IgD-negative memory B cell (primary cell): ENCODE results near the gene ESR2. TPM values are rescaled to one million over a fixed set of nuclear protein-coding genes. Genes with fewer than 3 reads are reported as not detected.

Experiments
- H3K27ac Mint-ChIP-seq, 3 donors: one replicate each; pipeline ENCODE4 v1.8.0; 2020 to 2022; ENCODE audit warnings: mild to moderate bottlenecking in 3 of 3, mixed read lengths in 3 of 3, moderate library complexity in 1 of 3
- H3K27me3 Mint-ChIP-seq: one replicate; pipeline ENCODE4 v1.8.0; 2021; ENCODE audit warnings: mixed read lengths
- H3K36me3 Mint-ChIP-seq: one replicate; pipeline ENCODE4 v1.8.0; 2020; ENCODE audit warnings: mild to moderate bottlenecking, mixed read lengths
- H3K4me1 Mint-ChIP-seq, 3 donors: one replicate each; pipeline ENCODE4 v1.8.0; 2020 to 2022; ENCODE audit warnings: mixed read lengths in 3 of 3, mild to moderate bottlenecking in 1 of 3
- H3K4me3 Mint-ChIP-seq, 4 donors: one replicate each; pipeline ENCODE4 v1.8.0; 2020 to 2022; ENCODE audit warnings: mild to moderate bottlenecking in 4 of 4, mixed read lengths in 4 of 4, moderate library complexity in 3 of 4
- H3K9me3 Mint-ChIP-seq, 3 donors: one replicate each; pipeline ENCODE4 v1.8.0; 2020 to 2021; ENCODE audit warnings: mixed read lengths in 3 of 3, mild to moderate bottlenecking in 1 of 3
- polyA plus RNA-seq: library from polyadenylated mRNA; unstranded; fragments of 300-500 nt; fragmentation: Illumina TruSeq; gene quantifications from one replicate; pipeline ENCODE4 v1.2.3, GENCODE V29; 2021

ESR2 gene
- polyA plus RNA-seq, 1 donor from 2014 or later: 1.3 TPM

DNA sequence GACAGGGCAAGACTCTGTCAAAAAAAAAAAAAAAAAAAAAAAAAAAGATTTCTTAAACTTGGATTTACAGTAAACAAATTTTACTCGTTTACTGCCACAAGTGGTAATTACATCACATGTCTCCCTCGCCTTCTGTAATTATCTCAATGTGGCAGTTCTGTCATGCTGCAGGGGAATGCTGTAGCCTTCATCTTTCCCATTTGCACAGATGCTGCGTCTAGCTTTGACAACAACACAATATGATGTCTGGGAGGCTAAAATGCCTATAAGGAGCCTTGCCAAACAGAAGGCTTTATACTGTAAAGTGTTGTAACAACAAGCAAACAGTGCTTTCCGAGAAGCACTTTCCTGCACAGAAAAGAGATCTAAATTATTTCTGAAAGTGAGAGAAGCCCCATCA is 48.7 kb downstream of the ESR2 start:
- Mint-ChIP-seq H3K4me3 (no peak overlapping the region), H3K27ac (no peak overlapping the region), H3K36me3 (no peaks in the 10 kb centered on the region), H3K27me3 (no peaks in the 10 kb centered on the region), H3K4me1 (peaks cover 0 to 6% (median 0%) of the 10 kb centered on the region in 3 donors), H3K9me3 (no peaks in the 10 kb centered on the region)

GRCh38 chr14:64244279-64244678 is 49.9 kb downstream of the ESR2 start:
- Mint-ChIP-seq H3K9me3 (no peaks in the 10 kb centered on the region), H3K4me3 (no peak overlapping the region), H3K4me1 (peaks cover 0 to 6% (median 1%) of the 10 kb centered on the region in 3 donors), H3K27me3 (no peaks in the 10 kb centered on the region), H3K27ac (no peak overlapping the region), H3K36me3 (no peaks in the 10 kb centered on the region)

- no peaks in the 10 kb centered on the region for H3K9me3 Mint-ChIP-seq
- peak overlapping the region in 1 of 3 donors; percentile 39 for H3K27ac Mint-ChIP-seq
- peaks cover 33 to 35% (median 34%) of the 10 kb centered on the region in 3 donors for H3K4me1 Mint-ChIP-seq
- no peaks in the 10 kb centered on the region for H3K36me3 Mint-ChIP-seq
- peaks cover 2% of the 10 kb centered on the region for H3K27me3 Mint-ChIP-seq
- H3K4me3 Mint-ChIP-seq: no peak overlapping the region
These were observed 55.5 kb downstream of the ESR2 start for GRCh38 chr14:64238631-64239030.

- Mint-ChIP-seq H3K36me3 (no peaks in the 10 kb centered on the region), H3K27me3 (peaks cover 2% of the 10 kb centered on the region), H3K4me3 (no peak overlapping the region), H3K4me1 (peaks cover 37 to 40% (median 38%) of the 10 kb centered on the region in 3 donors), H3K9me3 (no peaks in the 10 kb centered on the region), H3K27ac (peak overlapping the region in 1 of 3 donors; percentile 39)
These were observed 56.1 kb downstream of the ESR2 start for GRCh38 chr14:64238049-64238448.

DNA sequence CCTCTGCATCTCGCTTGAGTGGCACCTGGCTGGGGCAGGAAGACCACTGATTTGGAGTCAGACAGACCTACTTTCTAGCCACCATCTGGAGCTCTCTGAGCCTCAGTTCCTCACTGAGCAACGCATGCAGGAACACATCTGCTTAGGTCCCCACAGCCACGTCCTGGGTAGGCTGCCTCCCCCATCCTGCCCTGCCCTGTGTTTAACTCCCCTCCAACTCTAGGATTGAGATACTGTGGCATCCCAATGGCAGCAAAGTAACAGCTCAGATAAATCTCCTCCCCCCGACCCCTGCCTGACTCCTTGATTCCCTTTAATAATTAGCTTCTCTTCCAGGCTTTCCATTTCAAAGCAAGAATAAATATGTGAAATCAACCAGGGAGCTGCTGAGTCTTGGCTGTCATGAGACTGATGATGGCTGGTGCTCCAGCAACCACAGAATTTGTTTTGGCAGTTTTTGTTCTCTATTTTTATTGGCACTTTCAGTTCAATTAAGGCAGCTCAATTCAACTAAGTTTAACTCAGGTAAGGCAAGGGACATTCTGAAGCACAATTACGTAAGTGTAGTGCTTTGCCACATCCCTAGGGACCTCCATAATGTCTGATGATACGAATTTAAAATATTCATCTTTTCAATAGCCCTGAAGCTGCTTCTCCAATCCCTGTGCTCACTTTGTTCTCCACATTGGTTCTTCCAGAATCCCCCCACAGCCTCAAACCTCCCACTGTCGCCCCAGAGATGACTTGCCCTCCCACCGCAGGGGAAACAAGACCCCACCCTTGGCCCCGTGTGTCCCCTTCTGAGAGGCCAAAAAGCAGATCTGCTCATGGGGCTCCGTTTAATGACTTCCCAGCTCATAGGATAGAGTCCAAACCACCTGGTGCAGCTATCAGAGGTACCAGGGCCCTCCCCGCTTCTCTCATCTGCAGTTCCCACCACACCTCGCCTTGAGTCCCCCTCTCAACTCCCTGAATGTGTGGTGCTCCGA is 58.2 kb downstream of the ESR2 start:
- peaks cover 5% of the 10 kb centered on the region for H3K36me3 Mint-ChIP-seq
- H3K4me1 Mint-ChIP-seq: peaks cover 38 to 49% (median 46%) of the 10 kb centered on the region in 3 donors
- H3K27me3 Mint-ChIP-seq: peaks cover 2% of the 10 kb centered on the region
- H3K4me3 Mint-ChIP-seq: peak overlapping the region; percentile 66 to 89 (median 88)
- H3K27ac Mint-ChIP-seq: peak overlapping the region; percentile 98 to 99 (median 99)
- no peaks in the 10 kb centered on the region for H3K9me3 Mint-ChIP-seq

DNA sequence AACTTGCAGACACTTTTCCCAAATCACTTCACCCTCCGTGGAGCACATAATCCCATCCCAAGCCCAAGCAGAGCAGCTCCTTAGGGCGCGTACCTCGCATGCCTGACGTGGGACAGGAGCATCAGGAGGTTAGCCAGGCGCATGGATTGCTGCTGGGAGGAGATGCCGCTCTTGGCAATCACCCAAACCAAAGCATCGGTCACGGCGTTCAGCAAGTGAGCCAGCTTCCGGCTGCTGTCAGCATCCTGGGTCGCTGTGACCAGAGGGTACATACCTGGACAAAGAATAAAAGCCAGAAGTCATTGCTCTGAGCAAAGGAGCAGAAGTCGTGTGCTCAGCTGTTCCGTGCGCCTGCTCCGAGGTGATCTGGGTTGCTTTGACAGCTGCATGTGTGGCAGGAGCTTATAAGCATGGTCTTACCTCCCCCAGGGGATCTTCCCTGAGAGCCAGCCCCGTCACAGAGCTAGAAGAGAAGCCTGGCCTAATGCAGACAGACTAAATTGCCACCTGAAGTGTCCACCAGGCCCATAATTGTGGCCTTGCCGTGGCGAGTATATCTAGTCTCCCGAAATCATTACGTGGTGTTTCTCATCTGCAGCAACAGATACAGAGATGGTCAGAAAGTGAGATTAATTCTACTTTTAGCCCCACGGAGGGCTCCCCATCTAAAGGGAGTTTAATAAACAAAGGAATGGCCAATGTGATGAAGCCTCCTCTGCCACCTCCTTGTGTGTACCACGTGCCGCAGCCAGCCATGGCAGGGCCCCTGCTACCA is 59.1 kb downstream of the ESR2 start:
- Mint-ChIP-seq H3K9me3 (no peaks in the 10 kb centered on the region), H3K36me3 (peaks cover 5% of the 10 kb centered on the region), H3K27me3 (peaks cover 2% of the 10 kb centered on the region), H3K27ac (peak overlapping the region; percentile 98 to 99 (median 99)), H3K4me1 (peaks cover 38 to 49% (median 46%) of the 10 kb centered on the region in 3 donors), H3K4me3 (peak overlapping the region; percentile 67 to 89 (median 88))

DNA sequence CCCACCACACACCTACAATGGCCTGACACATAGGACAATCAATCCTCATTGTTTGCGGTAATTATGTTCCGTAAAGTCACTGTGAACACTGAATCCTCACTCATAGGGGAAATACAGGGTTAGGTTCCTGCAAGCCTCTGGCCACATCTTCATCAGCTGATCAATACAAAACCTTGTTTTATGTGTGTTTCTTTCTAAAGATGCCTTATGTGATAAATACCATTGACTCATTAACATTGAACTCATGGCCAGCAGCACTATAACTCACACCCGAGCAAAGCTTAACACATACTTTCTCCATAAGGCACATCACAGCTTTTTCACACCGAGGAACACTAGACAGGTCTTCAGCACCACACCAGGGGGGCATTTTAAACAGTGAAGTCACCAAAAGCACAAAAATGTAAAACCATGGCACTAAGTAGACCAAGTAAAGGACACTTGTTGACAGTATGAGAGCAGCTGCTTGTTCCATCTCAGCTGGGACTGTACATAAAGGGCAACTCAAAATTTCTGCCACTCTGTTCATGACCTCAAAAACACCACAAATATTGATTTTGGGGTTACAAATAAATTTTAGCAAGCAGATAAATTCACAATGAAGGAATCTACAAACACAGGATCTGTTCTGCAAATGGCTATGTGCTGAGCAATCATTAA is 60.5 kb downstream of the ESR2 start:
- Mint-ChIP-seq H3K9me3 (no peaks in the 10 kb centered on the region), H3K36me3 (peaks cover 5% of the 10 kb centered on the region), H3K4me3 (peak overlapping the region in 2 of 4 donors; percentile 22 to 87), H3K27ac (peak overlapping the region; percentile 98 to 99 (median 99)), H3K27me3 (peaks cover 2% of the 10 kb centered on the region), H3K4me1 (peaks cover 38 to 48% (median 45%) of the 10 kb centered on the region in 3 donors)

GRCh38 chr14:64232944-64233343 is 61.2 kb downstream of the ESR2 start:
- Mint-ChIP-seq H3K4me1 (peaks cover 38 to 48% (median 44%) of the 10 kb centered on the region in 3 donors), H3K27ac (peak overlapping the region in 2 of 3 donors; percentile 98 to 99), H3K9me3 (no peaks in the 10 kb centered on the region), H3K36me3 (peaks cover 5% of the 10 kb centered on the region), H3K27me3 (peaks cover 2% of the 10 kb centered on the region), H3K4me3 (no peak overlapping the region)

GRCh38 chr14:64232095-64232838 is 61.9 kb downstream of the ESR2 start:
- H3K36me3 Mint-ChIP-seq: peaks cover 5% of the 10 kb centered on the region
- H3K4me1 Mint-ChIP-seq: peaks cover 35 to 46% (median 42%) of the 10 kb centered on the region in 3 donors
- no peaks in the 10 kb centered on the region for H3K9me3 Mint-ChIP-seq
- peaks cover under 1% of the 10 kb centered on the region for H3K27me3 Mint-ChIP-seq
- peak overlapping the region in 2 of 3 donors; percentile 1 to 98 for H3K27ac Mint-ChIP-seq
- peak overlapping the region in 2 of 4 donors; percentile 17 to 18 for H3K4me3 Mint-ChIP-seq

DNA sequence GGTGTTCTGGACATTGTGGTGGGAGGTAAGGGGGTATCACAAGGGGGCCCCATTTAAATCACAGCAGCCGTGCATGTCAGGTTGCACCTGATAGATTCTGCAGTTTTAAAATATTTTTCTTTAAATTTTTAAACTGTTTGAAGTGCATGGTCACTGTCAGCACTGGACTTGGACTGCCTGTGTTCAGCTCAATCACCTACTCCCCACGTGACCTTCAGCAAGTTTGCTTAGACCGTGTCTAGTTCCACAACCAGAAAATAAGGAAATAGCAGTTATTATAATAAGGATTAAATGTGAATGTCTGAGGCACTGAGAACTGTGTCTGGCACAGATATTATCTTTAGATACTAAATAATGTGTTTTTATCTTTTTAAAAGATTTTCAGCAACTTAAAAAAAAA is 64.7 kb downstream of the ESR2 start:
- Mint-ChIP-seq H3K4me1 (peaks cover 14 to 24% (median 20%) of the 10 kb centered on the region in 3 donors), H3K9me3 (no peaks in the 10 kb centered on the region), H3K27me3 (no peaks in the 10 kb centered on the region), H3K27ac (no peak overlapping the region), H3K4me3 (no peak overlapping the region), H3K36me3 (peaks cover 9% of the 10 kb centered on the region)

GRCh38 chr14:64227856-64228255 is 66.3 kb downstream of the ESR2 start:
- peaks cover 14% of the 10 kb centered on the region for H3K36me3 Mint-ChIP-seq
- H3K9me3 Mint-ChIP-seq: no peaks in the 10 kb centered on the region
- H3K27me3 Mint-ChIP-seq: no peaks in the 10 kb centered on the region
- H3K4me1 Mint-ChIP-seq: peaks cover 5 to 13% (median 6%) of the 10 kb centered on the region in 3 donors
- H3K4me3 Mint-ChIP-seq: no peak overlapping the region
- peak overlapping the region in 1 of 3 donors; percentile 71 for H3K27ac Mint-ChIP-seq

DNA sequence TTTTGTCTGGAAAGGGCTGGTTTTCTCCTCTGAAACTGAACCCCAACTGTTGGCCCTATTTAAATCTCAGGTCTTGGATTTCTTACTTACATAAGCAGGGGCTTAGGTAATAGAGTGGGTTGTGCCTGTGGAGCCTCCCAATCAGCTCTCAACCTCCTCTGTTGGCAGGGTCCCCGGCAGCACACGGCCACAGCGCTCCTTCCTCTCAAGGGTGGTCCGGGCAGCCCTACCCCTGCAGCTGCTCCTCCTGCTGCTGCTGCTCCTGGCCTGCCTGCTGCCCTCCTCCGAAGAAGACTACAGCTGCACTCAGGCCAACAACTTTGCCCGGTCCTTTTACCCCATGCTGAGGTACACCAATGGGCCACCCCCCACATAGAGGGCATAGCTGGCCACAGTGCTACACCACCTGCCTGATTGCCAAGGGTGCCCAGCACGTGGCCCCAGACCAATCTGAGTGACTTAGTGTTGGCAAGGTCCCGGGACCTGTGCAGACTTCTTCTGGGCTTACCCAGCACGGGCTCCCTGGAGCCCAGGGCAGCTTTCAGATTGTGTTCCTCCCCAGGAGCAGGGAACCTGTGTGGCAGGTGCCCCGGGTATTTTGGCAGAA is 68.9 kb downstream of the ESR2 start:
- Mint-ChIP-seq H3K9me3 (no peaks in the 10 kb centered on the region), H3K4me1 (peaks cover 3 to 16% (median 5%) of the 10 kb centered on the region in 3 donors), H3K27ac (no peak overlapping the region), H3K36me3 (peaks cover 12% of the 10 kb centered on the region), H3K27me3 (no peaks in the 10 kb centered on the region), H3K4me3 (no peak overlapping the region)

GRCh38 chr14:64221391-64222003 is 72.7 kb downstream of the ESR2 start:
- H3K4me3 Mint-ChIP-seq: peak overlapping the region in 2 of 4 donors; percentile 72 to 75
- H3K4me1 Mint-ChIP-seq: peaks cover 22 to 35% (median 28%) of the 10 kb centered on the region in 3 donors
- peak overlapping the region in 2 of 3 donors; percentile 58 to 92 for H3K27ac Mint-ChIP-seq
- peaks cover 17% of the 10 kb centered on the region for H3K36me3 Mint-ChIP-seq
- no peaks in the 10 kb centered on the region for H3K27me3 Mint-ChIP-seq
- no peaks in the 10 kb centered on the region for H3K9me3 Mint-ChIP-seq
